NCI-H774 (cell line): Measurements from ENCODE around the gene FAM184A.
"Not testable (repeated sequence)": the region's sequence is repeated elsewhere in the genome, so short reads cannot be mapped to it uniquely, and the experiment has no call there.

ENCODE experiments used
- DNase-seq: peaks from one replicate; lab custom pipeline; 2025; lab: John Stamatoyannopoulos, UW

Gene FAM184A, protein sequence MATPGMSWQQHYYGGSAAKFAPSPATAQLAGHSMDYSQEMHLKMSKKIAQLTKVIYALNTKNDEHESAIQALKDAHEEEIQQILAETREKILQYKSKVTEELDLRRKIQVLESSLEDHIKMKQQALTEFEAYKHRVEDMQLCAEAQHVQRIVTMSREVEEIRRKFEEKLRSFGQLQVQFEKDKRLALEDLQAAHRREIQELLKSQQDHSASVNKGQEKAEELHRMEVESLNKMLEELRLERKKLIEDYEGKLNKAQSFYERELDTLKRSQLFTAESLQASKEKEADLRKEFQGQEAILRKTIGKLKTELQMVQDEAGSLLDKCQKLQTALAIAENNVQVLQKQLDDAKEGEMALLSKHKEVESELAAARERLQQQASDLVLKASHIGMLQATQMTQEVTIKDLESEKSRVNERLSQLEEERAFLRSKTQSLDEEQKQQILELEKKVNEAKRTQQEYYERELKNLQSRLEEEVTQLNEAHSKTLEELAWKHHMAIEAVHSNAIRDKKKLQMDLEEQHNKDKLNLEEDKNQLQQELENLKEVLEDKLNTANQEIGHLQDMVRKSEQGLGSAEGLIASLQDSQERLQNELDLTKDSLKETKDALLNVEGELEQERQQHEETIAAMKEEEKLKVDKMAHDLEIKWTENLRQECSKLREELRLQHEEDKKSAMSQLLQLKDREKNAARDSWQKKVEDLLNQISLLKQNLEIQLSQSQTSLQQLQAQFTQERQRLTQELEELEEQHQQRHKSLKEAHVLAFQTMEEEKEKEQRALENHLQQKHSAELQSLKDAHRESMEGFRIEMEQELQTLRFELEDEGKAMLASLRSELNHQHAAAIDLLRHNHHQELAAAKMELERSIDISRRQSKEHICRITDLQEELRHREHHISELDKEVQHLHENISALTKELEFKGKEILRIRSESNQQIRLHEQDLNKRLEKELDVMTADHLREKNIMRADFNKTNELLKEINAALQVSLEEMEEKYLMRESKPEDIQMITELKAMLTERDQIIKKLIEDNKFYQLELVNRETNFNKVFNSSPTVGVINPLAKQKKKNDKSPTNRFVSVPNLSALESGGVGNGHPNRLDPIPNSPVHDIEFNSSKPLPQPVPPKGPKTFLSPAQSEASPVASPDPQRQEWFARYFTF

GRCh38 chr6:119078376-119079282 is at the start of gene FAM184A:
Gene FAM184A (minus strand): TSS chr6:119078664. CDS start chr6:119078299, 365 bp downstream.
- peak; percentile 82 for DNase-seq

DNA sequence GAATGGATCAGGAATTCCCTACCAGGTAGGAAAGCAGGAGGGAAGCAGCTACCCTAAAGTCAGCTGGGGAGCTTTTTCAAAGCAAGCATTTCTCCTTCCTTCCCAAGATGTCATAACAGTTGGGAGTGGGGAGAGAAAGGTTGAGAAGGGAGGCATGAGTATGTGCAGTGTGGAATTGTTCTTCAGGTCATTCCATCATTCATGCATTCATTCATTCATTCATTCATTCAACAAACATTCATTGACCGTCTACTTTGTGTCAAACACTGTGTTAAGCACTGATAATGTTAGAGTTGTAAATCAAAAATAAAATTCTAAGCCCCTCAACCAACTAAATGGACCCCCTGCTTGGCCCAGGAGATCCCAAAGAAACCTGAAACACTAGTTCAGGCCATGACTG is 49.2 kb upstream of the FAM184A start:
- DNase-seq = no peak

- DNase-seq = no peak
Observed at GRCh38 chr6:119126826-119127225, 48.4 kb upstream of the FAM184A start.

DNA sequence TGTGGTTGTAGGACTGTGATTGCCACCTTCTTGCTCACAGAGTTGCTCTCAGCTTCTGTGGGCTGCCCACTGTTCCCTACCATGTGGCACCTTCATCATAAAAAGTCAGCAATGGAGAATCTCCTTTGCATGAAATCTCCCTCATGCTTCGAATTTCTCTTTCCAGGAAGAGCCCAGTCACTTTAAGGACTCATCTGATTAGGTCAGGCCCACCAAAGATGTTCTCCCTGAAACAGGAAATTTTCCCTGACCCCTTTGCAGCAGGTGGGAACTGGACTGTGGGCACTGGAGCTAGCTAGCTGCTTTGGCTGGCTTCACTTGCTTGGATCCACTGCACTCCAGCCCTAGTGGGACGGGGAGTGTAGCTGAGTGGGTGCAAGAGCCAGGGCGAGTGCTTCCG is 47.7 kb upstream of the FAM184A start:
- no peak for DNase-seq

DNA sequence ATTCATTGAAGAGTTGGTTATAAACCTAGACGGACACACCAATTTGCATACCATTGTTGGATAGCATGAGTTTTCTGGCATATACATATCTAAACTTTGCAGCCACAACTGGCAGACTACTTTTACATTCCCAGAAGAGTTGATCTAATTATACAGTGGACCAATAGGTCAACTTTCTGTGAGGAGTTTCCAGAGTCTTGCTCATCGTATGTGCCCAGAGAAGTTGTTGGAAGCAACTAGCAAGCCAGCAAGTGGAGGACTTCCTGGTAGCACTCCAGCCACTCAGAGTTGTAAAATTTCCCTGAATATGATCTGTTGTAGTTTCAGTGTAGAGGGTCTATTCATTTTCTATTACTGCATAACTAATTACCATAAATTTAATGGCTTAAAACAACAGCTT is 47.1 kb upstream of the FAM184A start:
- DNase-seq = no peak

DNA sequence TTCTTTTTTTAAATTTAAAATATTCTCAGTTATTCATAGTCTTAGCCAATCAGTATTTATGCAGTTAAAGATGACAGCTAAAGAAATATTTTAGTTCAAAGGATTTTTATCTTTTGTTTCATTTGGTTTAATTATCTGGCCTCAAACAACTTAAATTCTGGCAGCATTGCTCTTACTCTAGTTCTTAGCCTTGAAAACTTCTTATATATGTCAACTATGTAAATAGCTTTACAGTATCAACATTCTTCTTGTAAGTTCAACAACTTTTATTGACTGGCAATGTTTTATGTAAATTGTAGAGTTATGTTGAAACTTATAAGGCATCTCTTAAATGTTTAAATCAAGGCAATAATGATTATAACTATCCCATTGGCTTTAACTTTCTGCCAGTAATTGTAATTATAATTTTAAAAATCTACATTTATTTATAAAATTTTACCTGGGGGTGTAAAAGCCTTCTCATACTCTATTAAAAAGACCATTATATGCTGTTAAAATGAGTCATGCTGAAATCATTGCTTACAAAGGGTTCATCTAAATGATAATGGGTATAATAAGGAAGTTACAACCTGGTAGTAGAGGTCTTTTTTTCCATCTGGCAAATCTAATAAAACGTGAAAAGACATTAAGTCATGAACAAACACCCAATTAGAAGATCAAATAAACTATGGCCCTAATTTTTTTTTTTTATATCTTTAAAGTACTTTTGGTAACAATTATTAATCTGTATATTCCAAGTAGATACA is 45.8 kb upstream of the FAM184A start:
- peak; percentile 56 for DNase-seq

- DNase-seq = no peak
Observed at GRCh38 chr6:119122336-119122735, 43.9 kb upstream of the FAM184A start.

DNA sequence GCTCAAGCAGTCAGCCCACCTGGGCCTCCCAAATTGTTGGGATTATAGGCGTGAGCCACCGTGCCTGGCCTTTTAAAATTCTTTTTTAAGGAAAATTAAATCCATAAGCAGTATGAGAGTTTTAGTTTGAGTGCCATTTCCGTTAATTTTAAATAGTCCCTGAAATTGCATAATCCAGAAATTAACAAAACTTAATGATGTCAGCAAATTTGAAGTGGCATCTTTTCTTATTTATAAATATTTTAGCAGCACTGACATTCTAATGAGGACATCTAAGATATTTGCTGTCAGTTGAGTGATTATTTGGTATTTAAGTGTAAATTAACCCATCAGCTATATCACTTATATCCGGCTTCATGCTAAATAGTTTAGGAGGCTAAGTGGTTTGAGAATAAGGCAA is 42.9 kb upstream of the FAM184A start:
- no peak for DNase-seq

DNA sequence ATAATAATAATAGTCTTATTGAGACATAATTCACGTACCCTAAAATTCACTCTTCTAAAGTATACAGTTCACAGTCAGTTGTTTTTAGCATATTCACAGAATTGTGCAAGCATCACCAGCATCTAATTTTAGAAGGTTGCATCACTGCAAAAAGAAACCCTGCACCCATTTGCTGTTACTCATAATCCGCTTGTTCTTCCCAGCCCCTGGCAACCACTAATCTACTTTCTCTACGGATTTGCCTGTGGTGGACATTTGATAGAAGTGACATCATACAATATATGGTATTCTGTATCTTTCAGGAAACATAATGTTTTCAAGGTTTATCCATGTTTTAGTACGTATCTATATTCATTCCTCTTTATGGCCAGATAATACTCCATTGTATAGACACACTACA is 41.5 kb upstream of the FAM184A start:
- no peak for DNase-seq

GRCh38 chr6:119119062-119119461 is 40.6 kb upstream of the FAM184A start:
- not testable (repeated sequence) for DNase-seq

DNA sequence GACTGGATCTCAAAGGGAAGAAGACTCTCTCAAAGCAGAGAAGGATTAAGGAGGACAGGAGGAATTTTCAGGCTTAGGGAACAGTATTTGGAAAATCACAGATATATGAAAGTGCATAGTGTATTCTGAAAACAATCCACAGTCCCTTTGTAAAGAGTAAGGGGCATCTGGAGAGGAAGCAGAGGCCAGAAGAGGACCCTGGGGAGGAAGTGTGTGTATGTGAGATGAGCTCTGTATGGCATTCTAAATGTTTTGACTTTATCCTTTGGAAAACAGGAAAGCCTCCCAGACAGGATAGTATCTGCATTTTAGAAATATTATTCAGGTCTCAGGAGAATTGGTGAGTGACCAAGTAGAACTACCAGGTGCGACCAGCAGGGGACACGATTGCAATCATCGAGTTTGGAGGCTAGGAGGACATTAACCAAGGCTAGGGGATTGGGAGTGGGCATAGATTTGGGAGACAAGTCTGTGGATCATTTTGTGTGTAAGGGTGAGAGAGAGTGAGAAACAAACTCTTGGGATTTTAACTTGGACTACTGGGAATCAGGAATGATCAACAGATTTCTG is 38.3 kb upstream of the FAM184A start:
- no peak for DNase-seq

DNA sequence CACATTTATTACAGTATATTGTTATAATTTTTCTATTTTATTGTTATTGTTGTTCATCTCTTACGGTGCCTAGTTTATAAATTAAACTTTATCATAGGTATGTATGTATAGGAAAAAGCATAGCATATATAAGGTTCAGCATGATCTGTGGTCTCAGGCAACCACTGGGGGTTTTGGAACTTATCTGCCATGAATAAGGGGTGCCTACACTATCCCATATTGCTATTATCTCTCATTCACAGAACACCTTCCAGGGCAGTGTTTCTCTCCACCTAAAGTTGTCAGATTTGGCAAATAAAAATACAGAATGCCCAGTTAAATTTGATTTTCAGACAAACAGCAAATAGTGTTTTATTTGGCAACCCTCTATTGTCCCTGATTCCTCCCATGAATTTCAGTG is 35.5 kb upstream of the FAM184A start:
- DNase-seq = no peak

- DNase-seq = no peak
Observed at GRCh38 chr6:119112812-119113530, 34.5 kb upstream of the FAM184A start.

DNA sequence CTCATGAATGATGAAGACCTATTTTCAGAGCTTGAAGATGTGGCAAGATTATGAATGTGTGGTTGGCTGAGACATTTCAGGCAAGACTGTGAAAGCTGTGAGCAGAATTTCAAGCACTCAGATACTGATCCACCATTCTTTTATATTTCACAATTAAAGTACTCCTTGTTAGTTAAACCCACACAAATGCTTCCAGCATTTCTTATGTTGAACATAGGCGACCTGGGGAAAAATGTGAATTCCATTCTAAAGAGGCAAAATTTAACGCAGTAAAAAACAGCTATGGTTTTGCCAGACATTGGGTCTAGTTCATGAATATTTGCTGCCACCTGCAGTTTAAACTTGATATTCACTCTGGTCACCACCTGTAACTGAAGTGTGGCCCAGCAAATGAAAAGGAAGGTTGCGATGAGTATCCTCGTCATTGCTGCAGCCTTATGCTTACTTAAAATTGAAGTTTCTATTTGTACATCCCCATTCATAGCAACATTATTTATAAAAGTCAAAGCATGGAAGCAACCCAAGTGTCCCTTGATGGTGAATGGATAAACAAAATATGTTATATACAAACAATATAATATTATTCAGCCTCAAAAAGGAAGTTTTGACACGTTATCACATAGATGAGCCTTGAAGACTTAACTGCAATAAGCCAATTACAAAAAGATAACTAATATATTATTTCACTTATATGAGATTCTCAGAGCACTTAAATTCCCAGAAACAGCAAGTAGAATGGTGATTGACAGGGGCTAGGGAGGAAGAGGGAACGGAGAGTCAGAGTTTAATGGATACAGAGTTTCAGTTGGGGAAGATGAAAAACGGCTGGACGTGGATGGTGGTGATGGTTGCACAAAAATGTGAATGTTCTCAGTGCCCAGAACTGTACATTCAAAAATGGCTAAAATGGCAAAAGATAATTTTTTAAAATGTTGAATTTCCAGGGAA is 32.4 kb upstream of the FAM184A start:
- peak; percentile 87 for DNase-seq

- DNase-seq = no peak
Observed at GRCh38 chr6:119109654-119110325, 31.3 kb upstream of the FAM184A start.

DNA sequence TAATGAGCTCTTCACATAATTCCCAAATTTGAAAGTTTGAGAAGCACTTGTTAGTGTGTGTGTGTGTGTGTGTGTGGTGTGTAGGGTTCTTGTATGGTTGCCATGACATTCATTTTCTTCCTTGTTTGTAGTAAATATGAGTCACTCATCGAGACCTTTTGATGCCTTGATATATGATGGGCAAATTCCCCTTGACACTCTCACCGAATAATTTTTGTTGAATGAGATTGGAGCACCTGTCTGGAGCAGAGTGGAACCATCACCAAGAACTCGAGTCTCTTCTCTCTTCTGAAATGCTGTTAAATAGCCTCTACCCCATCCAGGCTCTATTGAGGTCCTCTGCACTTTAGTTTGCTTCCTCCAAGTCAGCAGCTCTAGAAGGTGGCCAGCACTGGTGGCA is 29.6 kb upstream of the FAM184A start:
- no peak for DNase-seq

DNA sequence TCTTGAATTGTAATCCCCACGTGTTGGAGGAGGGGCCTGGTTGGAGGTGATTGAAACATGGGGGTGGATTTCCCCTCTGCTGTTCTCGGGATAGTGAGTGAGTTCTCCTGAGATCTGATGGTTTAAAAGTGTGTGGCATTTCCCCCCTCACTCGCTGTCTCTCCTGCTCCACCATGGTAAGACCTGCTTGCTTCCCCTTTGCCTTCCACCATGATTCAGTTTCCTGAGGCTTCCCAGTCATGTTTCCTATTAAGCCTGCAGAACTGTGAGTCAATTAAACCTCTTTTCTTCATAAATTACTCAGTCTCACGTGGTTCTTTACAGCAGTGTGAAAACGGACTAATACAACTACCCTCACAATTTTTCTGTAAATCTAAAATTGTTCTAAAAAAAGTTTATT is 26.8 kb upstream of the FAM184A start:
- no peak for DNase-seq

DNA sequence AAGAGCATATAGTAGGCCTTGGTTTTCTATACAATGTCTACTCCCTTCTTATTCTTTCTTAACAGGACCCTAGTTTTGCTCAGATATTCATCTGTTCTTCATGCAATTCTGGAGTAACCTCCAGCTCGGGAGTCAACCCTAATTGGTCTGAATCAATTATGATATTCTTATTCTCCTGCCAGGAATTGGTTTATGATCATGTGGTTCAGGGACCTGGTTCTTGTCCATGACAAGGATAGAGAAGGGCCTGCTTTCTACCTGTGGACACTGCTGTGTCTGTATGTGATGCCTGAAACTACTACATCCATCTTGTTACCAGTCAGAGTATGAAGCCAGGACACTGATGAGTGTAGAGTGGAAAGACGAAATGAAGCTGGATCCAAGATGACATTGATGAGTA is 24.4 kb upstream of the FAM184A start:
- DNase-seq = no peak
